Pons (tissue), 1 donor: ENCODE results near the gene ZNF184.

Experiments used
- DNase-seq: peaks from one replicate; pipeline ENCODE4 v3.0.0-alpha.2; 2016; ENCODE audit warnings: low spot score

Gene ZNF184

GRCh38 chr6:27472617-27473400 lies at the start of gene ZNF184:
TSS of gene ZNF184 (minus strand) at chr6:27473105. CDS start at chr6:27472294, 811 bp downstream.
- peak; percentile 96 for DNase-seq

- DNase-seq: peak; percentile 85
Measured at GRCh38 chr6:27518881-27519795, 46.2 kb upstream of the ZNF184 start.

- no peak for DNase-seq
Measured at GRCh38 chr6:27517928-27518787, 45.3 kb upstream of the ZNF184 start.

GRCh38 chr6:27517238-27517637 lies 44.3 kb upstream of the ZNF184 start:
- no peak for DNase-seq

DNA sequence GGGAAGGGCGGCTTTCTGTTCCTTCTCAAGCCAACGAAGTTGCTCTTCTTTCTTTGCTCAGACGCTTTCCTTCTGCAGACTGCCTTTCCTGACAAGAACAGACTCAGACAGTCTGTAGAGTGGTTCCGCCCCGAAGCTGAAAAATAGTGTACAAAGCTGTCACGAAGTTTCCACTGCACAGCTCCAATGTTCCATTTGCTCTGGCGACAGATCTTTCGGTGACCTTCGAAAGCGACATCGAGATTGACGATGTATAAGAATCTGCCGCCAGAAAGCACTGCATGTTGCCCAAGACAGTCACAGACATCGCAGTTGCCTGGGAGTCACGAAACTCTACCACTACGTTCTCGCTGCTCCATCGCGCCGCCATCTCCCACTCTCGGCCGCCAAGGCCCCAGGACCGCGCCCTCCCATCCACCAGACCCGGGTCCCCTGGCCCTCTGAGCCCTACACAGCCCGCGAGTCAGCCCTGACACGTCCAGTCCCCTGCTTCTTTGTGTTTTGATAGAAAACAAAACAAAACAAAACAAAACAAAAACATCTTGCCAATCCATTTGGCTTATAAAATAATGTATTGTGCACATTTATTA lies 42.1 kb upstream of the ZNF184 start:
- no peak for DNase-seq

GRCh38 chr6:27512525-27512924 lies 39.6 kb upstream of the ZNF184 start:
- no peak for DNase-seq

GRCh38 chr6:27507041-27507956 lies 34.4 kb upstream of the ZNF184 start:
- DNase-seq: no peak

- DNase-seq: peak; percentile 30
Measured at GRCh38 chr6:27505209-27506027, 32.5 kb upstream of the ZNF184 start.

- DNase-seq: peak; percentile 76
Measured at GRCh38 chr6:27503436-27504030, 30.6 kb upstream of the ZNF184 start.

- peak; percentile 47 for DNase-seq
Measured at GRCh38 chr6:27502508-27503435, 29.9 kb upstream of the ZNF184 start.

- no peak for DNase-seq
Measured at GRCh38 chr6:27501187-27501586, 28.3 kb upstream of the ZNF184 start.

GRCh38 chr6:27500177-27500576 lies 27.3 kb upstream of the ZNF184 start:
- no peak for DNase-seq

GRCh38 chr6:27495386-27496135 lies 22.7 kb upstream of the ZNF184 start:
- peak; percentile 47 for DNase-seq

- no peak for DNase-seq
Measured at GRCh38 chr6:27494987-27495385, 22.1 kb upstream of the ZNF184 start.

- no peak for DNase-seq
Measured at GRCh38 chr6:27494103-27494502, 21.2 kb upstream of the ZNF184 start.

DNA sequence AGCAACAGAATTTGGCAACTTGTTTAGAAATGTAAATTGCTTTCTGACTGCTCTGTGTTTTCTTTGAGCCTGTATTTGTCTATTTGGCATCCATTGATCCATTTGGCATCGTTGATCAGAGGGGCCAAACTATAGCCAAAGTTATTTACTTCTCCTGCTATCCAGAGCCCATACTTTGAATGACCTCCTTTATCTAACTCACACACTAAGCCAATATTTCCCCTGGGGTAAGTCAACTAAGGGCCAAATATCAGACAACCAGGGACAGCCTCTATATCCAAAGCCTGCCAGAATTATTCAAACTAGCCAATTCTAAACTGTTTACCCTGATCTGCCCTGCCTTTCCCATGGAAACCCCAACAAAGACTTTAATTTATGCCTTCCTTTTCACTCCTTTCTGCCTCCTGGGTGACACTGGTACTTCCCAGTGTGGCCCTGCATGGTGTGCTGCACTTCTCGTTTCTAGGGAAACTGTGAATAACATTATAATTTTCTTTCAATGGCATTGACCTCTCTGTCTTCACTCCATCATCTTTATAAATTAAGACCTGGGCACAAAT lies 19.8 kb upstream of the ZNF184 start:
- peak; percentile 49 for DNase-seq
